Gastroesophageal sphincter (tissue), 4 donors: ENCODE results near the gene PKD2L2. TPM values are rescaled to one million over a fixed set of nuclear protein-coding genes. Genes with fewer than 3 reads are reported as not detected.

ENCODE experiments used
- ATAC-seq: fragments of 150-250 bp; one replicate; pipeline ENCODE4 v1.9.1; 2016; ENCODE audit warnings: mild to moderate bottlenecking, moderate library complexity
- H3K27ac ChIP-seq, 4 donors: fragments of 200-600 bp; sonication (generic) in 3 of 4; 1 replicate in 3 of 4; 2 replicates in 1 of 4; pipeline ENCODE4 v1.5.1; 2016 to 2019
- H3K27me3 ChIP-seq: fragments of 200-600 bp; sonication (generic); one replicate; pipeline ENCODE4 v1.5.1; 2019
- H3K36me3 ChIP-seq, 2 donors: fragments of 200-600 bp; sonication (generic); one replicate each; pipeline ENCODE4 v1.5.1; 2019; ENCODE audit warnings: control low read depth in 1 of 2
- H3K4me1 ChIP-seq, 3 donors: fragments of 200-600 bp; sonication (generic); 1 replicate in 2 of 3; 2 replicates in 1 of 3; pipeline ENCODE4 v1.5.1; 2016 to 2019; ENCODE audit warnings: control low read depth in 2 of 3
- H3K4me3 ChIP-seq, 2 donors: fragments of 200-600 bp; sonication (generic); one replicate each; pipeline ENCODE4 v1.5.1; 2019; ENCODE audit warnings: mild to moderate bottlenecking in 1 of 2, moderate library complexity in 1 of 2
- H3K9me3 ChIP-seq, 3 donors: fragments of 200-600 bp; sonication (generic); one replicate each; pipeline ENCODE4 v1.5.1; 2017 to 2019; ENCODE audit warnings: control low read depth in 2 of 3
- CTCF ChIP-seq, 4 experiments: fragments of 200-600 bp in 2 of 4; fragments of 450-650 bp in 2 of 4; sonication (generic) in 1 of 4; IDR thresholded peaks; one replicate each; pipeline ENCODE4 v1.5.1; 2017 to 2019; ENCODE audit warnings: antibody characterized with exemption in 4 of 4, mild to moderate bottlenecking in 2 of 4, moderate library complexity in 2 of 4
- EP300 ChIP-seq: sonication (generic); formaldehyde crosslinking; IDR thresholded peaks from one replicate; pipeline ENCODE4 v1.6.1; 2017; ENCODE audit warnings: antibody characterized with exemption, mild to moderate bottlenecking
- POLR2A ChIP-seq, 2 donors: fragments of 450-650 bp; IDR thresholded peaks; one replicate each; pipeline ENCODE4 v1.6.1; 2017; ENCODE audit warnings: antibody characterized with exemption in 2 of 2, mild to moderate bottlenecking in 2 of 2, moderate library complexity in 1 of 2
- POLR2AphosphoS5 ChIP-seq: sonication (generic); formaldehyde crosslinking; IDR thresholded peaks from one replicate; pipeline ENCODE4 v1.6.1; 2017; ENCODE audit warnings: antibody characterized with exemption
- WGBS, 2 donors: methylation state at CpG; one replicate each; pipeline ENCODE4 v1.1.5; 2018; ENCODE audit warnings: low coverage in 1 of 2; 5-methylcytosine and 5-hydroxymethylcytosine counted together
- total RNA-seq, 4 donors: library from RNA; depleted of rRNA; stranded (reverse); fragments of >200 nt; gene quantifications; one replicate each; pipeline ENCODE4 v1.1.0, GENCODE V29; 2016

Gene PKD2L2
- total RNA-seq, 4 donors from 2014 or later = 0.15 TPM; not detected in 3

- Histone ChIP-seq H3K9me3 (no peaks in the 10 kb centered on the region), H3K27me3 (no peaks in the 10 kb centered on the region), H3K27ac (peak overlapping the region; percentile 29 to 59 (median 37)), H3K36me3 (peaks cover 0 to 29% of the 10 kb centered on the region in 2 donors), H3K4me3 (no peak overlapping the region), H3K4me1 (peaks cover 12 to 19% (median 15%) of the 10 kb centered on the region in 3 donors)
- ATAC-seq = peak; percentile 34
- 14 to 26% methylated on average over 3 of the region's 3 CpGs for WGBS, 2 donors
- no peak for TF ChIP-seq CTCF (IDR thresholded peaks at IDR 0.05)
- no peak for TF ChIP-seq EP300
- TF ChIP-seq POLR2AphosphoS5 = peak; percentile 13
- no peak for TF ChIP-seq POLR2A (IDR thresholded peaks at IDR 0.05)
These were observed 44.2 kb downstream of the PKD2L2 start for GRCh38 chr5:137933491-137933911.

GRCh38 chr5:137935190-137935589 is 45.9 kb downstream of the PKD2L2 start:
- no peak overlapping the region for H3K4me3 ChIP-seq
- peaks cover 12 to 19% (median 15%) of the 10 kb centered on the region in 3 donors for H3K4me1 ChIP-seq
- ATAC-seq = no peak
- peak overlapping the region in 1 of 4 donors; percentile 20 for H3K27ac ChIP-seq
- H3K27me3 ChIP-seq = no peaks in the 10 kb centered on the region
- TF ChIP-seq EP300 (no peak), POLR2AphosphoS5 (no peak), POLR2A (IDR thresholded peaks at IDR 0.05) (no peak), CTCF (IDR thresholded peaks at IDR 0.05) (no peak)
- WGBS, 2 donors = 63 to 67% methylated on average over 1 of the region's 1 CpG
- peaks cover 6 to 40% of the 10 kb centered on the region in 2 donors for H3K36me3 ChIP-seq
- no peaks in the 10 kb centered on the region for H3K9me3 ChIP-seq

- Histone ChIP-seq H3K27ac (peak overlapping the region in 1 of 4 donors; percentile 20), H3K27me3 (no peaks in the 10 kb centered on the region), H3K9me3 (no peaks in the 10 kb centered on the region), H3K4me1 (peaks cover 12 to 19% (median 15%) of the 10 kb centered on the region in 3 donors), H3K4me3 (no peak overlapping the region), H3K36me3 (peaks cover 6 to 45% of the 10 kb centered on the region in 2 donors)
- 62 to 66% methylated on average over 3 of the region's 3 CpGs for WGBS, 2 donors
- ATAC-seq = no peak
- TF ChIP-seq POLR2AphosphoS5 = no peak
- no peak for TF ChIP-seq EP300
- TF ChIP-seq POLR2A (IDR thresholded peaks at IDR 0.05) = no peak
- TF ChIP-seq CTCF (IDR thresholded peaks at IDR 0.05) = no peak
These were observed 46.4 kb downstream of the PKD2L2 start for GRCh38 chr5:137935694-137936093.

- no peak for TF ChIP-seq POLR2AphosphoS5
- TF ChIP-seq EP300 = no peak
- no peak for TF ChIP-seq CTCF (IDR thresholded peaks at IDR 0.05)
- no peak for TF ChIP-seq POLR2A (IDR thresholded peaks at IDR 0.05)
- Histone ChIP-seq H3K4me1 (peaks cover 4 to 21% (median 7%) of the 10 kb centered on the region in 3 donors), H3K36me3 (peaks cover 13 to 70% of the 10 kb centered on the region in 2 donors), H3K27ac (no peak overlapping the region), H3K27me3 (no peaks in the 10 kb centered on the region), H3K9me3 (no peaks in the 10 kb centered on the region), H3K4me3 (no peak overlapping the region)
- ATAC-seq = no peak
- 50 to 63% methylated on average over 1 of the region's 1 CpG for WGBS, 2 donors
These were observed 48.9 kb downstream of the PKD2L2 start for GRCh38 chr5:137937994-137938750.

- WGBS, 2 donors = 100% methylated on average over 1 of the region's 1 CpG
- Histone ChIP-seq H3K4me1 (peaks cover 1 to 15% (median 2%) of the 10 kb centered on the region in 3 donors), H3K9me3 (no peaks in the 10 kb centered on the region), H3K36me3 (peaks cover 13 to 74% of the 10 kb centered on the region in 2 donors), H3K27ac (no peak overlapping the region), H3K4me3 (no peak overlapping the region), H3K27me3 (no peaks in the 10 kb centered on the region)
- ATAC-seq = no peak
- no peak for TF ChIP-seq EP300
- TF ChIP-seq CTCF (IDR thresholded peaks at IDR 0.05) = no peak
- no peak for TF ChIP-seq POLR2AphosphoS5
- TF ChIP-seq POLR2A (IDR thresholded peaks at IDR 0.05) = no peak
These were observed 49.5 kb downstream of the PKD2L2 start for GRCh38 chr5:137938751-137939143.
